Vagina (tissue), 2 donors: ENCODE data around the gene IQGAP2. TPM values are rescaled to one million over a fixed set of nuclear protein-coding genes. Genes with fewer than 3 reads are reported as not detected.

ENCODE experiments used
- DNase-seq, 2 donors: peaks; one replicate each; pipeline ENCODE4 v3.0.0-alpha.2; 2017; ENCODE audit errors: extremely low spot score in 2 of 2
- H3K27ac ChIP-seq: fragments of 200-600 bp; sonication (generic); one replicate; pipeline ENCODE4 v1.5.1; 2019
- H3K27me3 ChIP-seq: fragments of 200-600 bp; sonication (generic); one replicate; pipeline ENCODE4 v1.5.1; 2019
- H3K36me3 ChIP-seq, 2 donors: fragments of 200-600 bp; sonication (generic); one replicate each; pipeline ENCODE4 v1.5.1; 2017 to 2019
- H3K4me1 ChIP-seq: fragments of 200-600 bp; sonication (generic); one replicate; pipeline ENCODE4 v1.5.1; 2019
- H3K4me3 ChIP-seq, 2 donors: fragments of 200-600 bp; sonication (generic); 1 replicate in 1 of 2; 2 replicates in 1 of 2; pipeline ENCODE4 v1.5.1; 2016 to 2019
- H3K9me3 ChIP-seq: fragments of 200-600 bp; sonication (generic); one replicate; pipeline ENCODE4 v1.5.1; 2019
- POLR2A ChIP-seq, 2 donors: fragments of 450-650 bp; IDR thresholded peaks; one replicate each; pipeline ENCODE4 v1.6.1; 2017; ENCODE audit warnings: antibody characterized with exemption in 2 of 2, mild to moderate bottlenecking in 2 of 2, moderate library complexity in 2 of 2
- POLR2AphosphoS5 ChIP-seq, 2 donors: sonication (generic); formaldehyde crosslinking; IDR thresholded peaks; one replicate each; pipeline ENCODE4 v1.9.0; 2017; ENCODE audit warnings: antibody characterized with exemption in 2 of 2, mild to moderate bottlenecking in 2 of 2, low read depth in 1 of 2; ENCODE audit not compliant: insufficient read depth in 1 of 2
- intact Hi-C: fragments of 100-400 bp; cut with DNase I; formaldehyde crosslinking; loops from one replicate; pipeline ENCODE4 v1.15.1; 2023
- total RNA-seq: library from RNA; depleted of rRNA; stranded (reverse); fragments of >200 nt; gene quantifications from one replicate; pipeline ENCODE4 v1.2.3, GENCODE V29; 2016
- TF ChIP-seq, protein P1 (sequence below), 3 experiments: fragments of 450-650 bp in 2 of 3; fragments of 200-600 bp in 1 of 3; sonication (generic) in 1 of 3; IDR thresholded peaks; one replicate each; pipeline ENCODE4 v1.5.1; 2017 to 2019; ENCODE audit warnings: antibody characterized with exemption in 3 of 3, mild to moderate bottlenecking in 2 of 3, moderate library complexity in 2 of 3

Gene IQGAP2
- total RNA-seq, 1 donor from 2014 or later = 8.6 TPM

DNA sequence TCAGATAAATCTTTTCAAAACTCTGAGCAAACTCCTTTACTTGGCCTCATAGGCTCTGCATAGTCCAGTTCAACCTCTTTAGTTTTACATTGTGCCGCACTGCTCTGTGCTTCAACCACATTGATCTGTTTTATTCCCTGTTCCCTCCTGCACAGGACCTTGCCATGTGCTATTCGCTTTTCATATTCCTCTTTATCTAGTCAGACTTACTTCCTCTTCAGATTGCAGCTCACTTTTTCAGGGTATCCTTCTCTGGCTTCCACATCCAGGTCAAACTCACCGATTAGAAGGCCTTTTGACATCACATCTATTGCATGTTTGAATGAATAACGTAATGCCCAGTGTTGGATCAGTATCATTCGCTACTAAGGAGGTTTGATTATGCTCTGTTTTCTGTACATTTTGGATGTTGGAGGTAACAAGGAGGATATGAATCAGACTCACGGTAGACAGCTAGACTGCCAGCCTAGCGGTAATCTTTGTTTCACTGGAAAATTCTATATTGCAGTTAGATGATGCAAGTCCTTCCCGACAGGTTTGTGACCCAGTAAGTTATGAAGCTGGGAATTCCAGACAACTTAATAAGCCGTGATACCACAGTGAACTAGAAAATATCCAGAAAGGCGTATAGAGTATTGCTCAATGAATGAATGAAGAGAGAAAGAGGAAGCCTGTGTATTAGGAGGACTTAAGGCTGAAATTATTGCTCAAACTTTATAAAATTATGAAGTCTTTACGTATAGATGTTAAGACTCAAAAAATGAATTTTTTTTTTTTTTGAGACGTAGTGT is 65.7 kb downstream of the IQGAP2 start:
- TF ChIP-seq, protein P1, sequence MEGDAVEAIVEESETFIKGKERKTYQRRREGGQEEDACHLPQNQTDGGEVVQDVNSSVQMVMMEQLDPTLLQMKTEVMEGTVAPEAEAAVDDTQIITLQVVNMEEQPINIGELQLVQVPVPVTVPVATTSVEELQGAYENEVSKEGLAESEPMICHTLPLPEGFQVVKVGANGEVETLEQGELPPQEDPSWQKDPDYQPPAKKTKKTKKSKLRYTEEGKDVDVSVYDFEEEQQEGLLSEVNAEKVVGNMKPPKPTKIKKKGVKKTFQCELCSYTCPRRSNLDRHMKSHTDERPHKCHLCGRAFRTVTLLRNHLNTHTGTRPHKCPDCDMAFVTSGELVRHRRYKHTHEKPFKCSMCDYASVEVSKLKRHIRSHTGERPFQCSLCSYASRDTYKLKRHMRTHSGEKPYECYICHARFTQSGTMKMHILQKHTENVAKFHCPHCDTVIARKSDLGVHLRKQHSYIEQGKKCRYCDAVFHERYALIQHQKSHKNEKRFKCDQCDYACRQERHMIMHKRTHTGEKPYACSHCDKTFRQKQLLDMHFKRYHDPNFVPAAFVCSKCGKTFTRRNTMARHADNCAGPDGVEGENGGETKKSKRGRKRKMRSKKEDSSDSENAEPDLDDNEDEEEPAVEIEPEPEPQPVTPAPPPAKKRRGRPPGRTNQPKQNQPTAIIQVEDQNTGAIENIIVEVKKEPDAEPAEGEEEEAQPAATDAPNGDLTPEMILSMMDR (IDR thresholded peaks at IDR 0.05) = no peak
- no peak for TF ChIP-seq POLR2AphosphoS5 (IDR thresholded peaks at IDR 0.05; ENCODE audit: insufficient read depth in 1 of 2, low read depth in 1 of 2)
- no peak for TF ChIP-seq POLR2A (IDR thresholded peaks at IDR 0.05)
- intact Hi-C loops = no loop called here
- no peak for DNase-seq
- H3K27me3 ChIP-seq = no peaks in the 10 kb centered on the region
- no peaks in the 10 kb centered on the region for H3K4me1 ChIP-seq
- no peak overlapping the region for H3K27ac ChIP-seq
- no peaks in the 10 kb centered on the region for H3K36me3 ChIP-seq
- no peaks in the 10 kb centered on the region for H3K9me3 ChIP-seq
- no peak overlapping the region for H3K4me3 ChIP-seq

- no peak overlapping the region for H3K4me3 ChIP-seq
- DNase-seq = no peak
- H3K36me3 ChIP-seq = no peaks in the 10 kb centered on the region
- intact Hi-C loops = no loop called here
- no peaks in the 10 kb centered on the region for H3K9me3 ChIP-seq
- H3K27me3 ChIP-seq = no peaks in the 10 kb centered on the region
- H3K27ac ChIP-seq = no peak overlapping the region
- H3K4me1 ChIP-seq = no peaks in the 10 kb centered on the region
- TF ChIP-seq, protein P1 (IDR thresholded peaks at IDR 0.05) = no peak
- no peak for TF ChIP-seq POLR2A (IDR thresholded peaks at IDR 0.05)
- TF ChIP-seq POLR2AphosphoS5 (IDR thresholded peaks at IDR 0.05; ENCODE audit: insufficient read depth in 1 of 2, low read depth in 1 of 2) = no peak
Measured at GRCh38 chr5:76469656-76470290, 66.7 kb downstream of the IQGAP2 start.

DNA sequence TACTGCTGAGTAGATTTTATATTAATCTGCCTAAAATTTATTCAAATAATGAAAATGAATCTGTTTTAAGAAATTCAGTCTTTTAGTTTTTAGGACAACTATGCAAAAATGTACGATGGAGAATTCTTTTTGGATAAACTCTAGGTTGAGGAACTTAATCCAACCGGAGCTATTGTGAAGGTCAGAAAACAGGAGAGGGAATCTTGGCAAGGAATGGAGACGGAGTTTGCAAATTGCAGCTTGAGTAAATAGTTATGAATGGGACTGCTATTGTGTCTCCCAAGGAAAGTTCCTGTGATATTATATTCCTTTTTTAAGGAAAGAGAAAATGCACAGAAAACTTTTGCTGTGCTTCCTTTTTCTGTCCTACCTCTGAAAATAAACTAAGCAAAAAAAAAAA is 67.9 kb downstream of the IQGAP2 start:
- no peak for DNase-seq
- no peak overlapping the region for H3K4me3 ChIP-seq
- H3K27ac ChIP-seq = no peak overlapping the region
- H3K4me1 ChIP-seq = no peaks in the 10 kb centered on the region
- TF ChIP-seq POLR2A (IDR thresholded peaks at IDR 0.05) = no peak
- TF ChIP-seq, protein P1 (IDR thresholded peaks at IDR 0.05) = no peak
- no peak for TF ChIP-seq POLR2AphosphoS5 (IDR thresholded peaks at IDR 0.05; ENCODE audit: insufficient read depth in 1 of 2, low read depth in 1 of 2)
- intact Hi-C loops = no loop called here
- H3K36me3 ChIP-seq = no peaks in the 10 kb centered on the region
- H3K9me3 ChIP-seq = no peaks in the 10 kb centered on the region
- H3K27me3 ChIP-seq = no peaks in the 10 kb centered on the region

DNA sequence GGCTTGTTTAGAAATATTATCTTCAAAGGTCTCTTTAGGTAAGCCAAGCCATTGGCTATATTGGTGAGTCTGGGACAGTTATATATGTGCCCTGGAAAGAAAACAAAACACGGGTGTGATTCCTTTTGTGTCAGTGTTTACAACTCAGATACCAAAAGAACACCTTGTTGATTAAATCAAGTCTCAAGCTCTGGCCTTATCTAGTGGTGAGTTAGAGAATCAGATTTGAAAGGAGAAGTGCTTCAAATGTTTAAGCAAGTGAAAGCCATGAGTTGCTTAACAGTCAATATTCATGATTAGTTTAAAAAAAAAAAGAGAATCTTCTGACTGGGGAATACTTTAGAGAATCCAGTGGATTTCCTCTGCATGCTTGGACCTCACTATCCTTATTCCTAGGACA is 68.3 kb downstream of the IQGAP2 start:
- no peak for DNase-seq
- no peaks in the 10 kb centered on the region for H3K27me3 ChIP-seq
- no peaks in the 10 kb centered on the region for H3K36me3 ChIP-seq
- no peaks in the 10 kb centered on the region for H3K4me1 ChIP-seq
- no peak overlapping the region for H3K4me3 ChIP-seq
- intact Hi-C loops = no loop called here
- TF ChIP-seq POLR2AphosphoS5 (IDR thresholded peaks at IDR 0.05; ENCODE audit: insufficient read depth in 1 of 2, low read depth in 1 of 2) (no peak), POLR2A (IDR thresholded peaks at IDR 0.05) (no peak)
- TF ChIP-seq, protein P1 (IDR thresholded peaks at IDR 0.05) = no peak
- H3K9me3 ChIP-seq = no peaks in the 10 kb centered on the region
- no peak overlapping the region for H3K27ac ChIP-seq

DNA sequence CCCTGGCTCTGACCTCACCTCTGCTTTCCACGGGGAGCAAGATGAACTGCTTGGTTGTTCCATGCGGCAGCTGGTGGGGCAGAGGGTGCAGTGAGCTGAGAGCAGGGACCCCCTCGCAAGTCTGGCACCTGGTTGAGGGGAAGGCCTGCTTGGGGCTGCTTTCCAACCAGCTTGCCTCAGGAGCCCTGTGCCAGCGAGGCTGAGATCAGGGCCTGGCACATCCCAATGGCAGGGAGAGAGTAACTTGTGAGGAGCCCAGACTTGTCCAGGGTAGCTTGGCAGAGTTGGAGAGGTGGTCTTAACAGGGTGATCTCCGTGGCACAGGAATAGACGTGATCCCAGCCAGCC is 68.9 kb downstream of the IQGAP2 start:
- Histone ChIP-seq H3K36me3 (no peaks in the 10 kb centered on the region), H3K4me3 (no peak overlapping the region), H3K4me1 (no peaks in the 10 kb centered on the region), H3K9me3 (no peaks in the 10 kb centered on the region), H3K27me3 (no peaks in the 10 kb centered on the region), H3K27ac (no peak overlapping the region)
- TF ChIP-seq, protein P1 (IDR thresholded peaks at IDR 0.05) = no peak
- TF ChIP-seq POLR2AphosphoS5 (IDR thresholded peaks at IDR 0.05; ENCODE audit: insufficient read depth in 1 of 2, low read depth in 1 of 2) (no peak), POLR2A (IDR thresholded peaks at IDR 0.05) (no peak)
- intact Hi-C loops = no loop called here
- no peak for DNase-seq
